Small intestine (tissue), 7 donors: Measurements from ENCODE around the gene NCKIPSD. TPM values are rescaled to one million over a fixed set of nuclear protein-coding genes. Genes with fewer than 3 reads are reported as not detected.

Source experiments
- DNase-seq, 2 donors: peaks; one replicate each; pipeline versions ENCODE4 v3.0.0 to v3.0.0-alpha.2; 2013
- FAIRE-seq: peaks from 2 replicates; lab custom pipeline; 2012; peaks lifted over from hg19 to GRCh38; lab: Jason Lieb, UNC
- H3K27ac ChIP-seq, 3 donors: one replicate each; pipeline ENCODE4 v1.5.1; 2013; ENCODE audit warnings: low read length in 2 of 3, mild to moderate bottlenecking in 2 of 3, control low read depth in 1 of 3, inconsistent platforms in 1 of 3, low read depth in 1 of 3, moderate library complexity in 1 of 3
- H3K27me3 ChIP-seq, 3 donors: one replicate each; pipeline ENCODE4 v1.6.1; 2013; ENCODE audit warnings: low read length in 3 of 3, inconsistent platforms in 1 of 3; ENCODE audit not compliant: control insufficient read depth in 3 of 3, insufficient read depth in 3 of 3
- H3K36me3 ChIP-seq, 3 donors: one replicate each; pipeline ENCODE4 v1.6.1; 2013; ENCODE audit warnings: low read length in 3 of 3, inconsistent platforms in 1 of 3, low read depth in 1 of 3, mild to moderate bottlenecking in 1 of 3, moderate library complexity in 1 of 3; ENCODE audit not compliant: control insufficient read depth in 3 of 3, insufficient read depth in 2 of 3
- H3K4me1 ChIP-seq, 3 donors: one replicate each; pipeline ENCODE4 v1.6.1; 2013; ENCODE audit warnings: low read length in 2 of 3, inconsistent platforms in 1 of 3, low read depth in 1 of 3, mild to moderate bottlenecking in 1 of 3, moderate library complexity in 1 of 3; ENCODE audit not compliant: control insufficient read depth in 3 of 3, insufficient read depth in 2 of 3
- H3K4me3 ChIP-seq, 3 donors: one replicate each; pipeline ENCODE4 v1.5.1; 2013; ENCODE audit warnings: low read length in 3 of 3, control low read depth in 1 of 3, inconsistent platforms in 1 of 3, low read depth in 1 of 3, mild to moderate bottlenecking in 1 of 3, moderate library complexity in 1 of 3
- H3K9me3 ChIP-seq, 2 donors: one replicate each; pipeline ENCODE4 v1.6.1; 2013; ENCODE audit warnings: low read depth in 1 of 2, low read length in 1 of 2; ENCODE audit not compliant: control insufficient read depth in 2 of 2, insufficient read depth in 1 of 2
- WGBS, 3 donors: extraction: QIAGEN DNeasy Blood & Tissue Kit; methylation state at CpG; one replicate each; pipeline ENCODE4 v1.1.7; 2013; 5-methylcytosine and 5-hydroxymethylcytosine counted together
- polyA plus RNA-seq, 4 donors: library from polyadenylated mRNA; stranded (reverse) in 3 of 4; unstranded in 1 of 4; fragments of 200-250 nt in 3 of 4; fragments of 120-200 nt in 1 of 4; gene quantifications; one replicate each; pipeline versions ENCODE4 v1.2.1 to v1.2.3, GENCODE V29; 2013
- donor health status: healthy with polysubstance abuse.
- donor health status: control.
- donor health status: control.
- donor health status: Bipolar disorder and iron deficiency.
- donor health status: healthy.

NCKIPSD gene
- polyA plus RNA-seq, 4 donors = 8.9 to 16.7 (median 14.5) TPM

DNA sequence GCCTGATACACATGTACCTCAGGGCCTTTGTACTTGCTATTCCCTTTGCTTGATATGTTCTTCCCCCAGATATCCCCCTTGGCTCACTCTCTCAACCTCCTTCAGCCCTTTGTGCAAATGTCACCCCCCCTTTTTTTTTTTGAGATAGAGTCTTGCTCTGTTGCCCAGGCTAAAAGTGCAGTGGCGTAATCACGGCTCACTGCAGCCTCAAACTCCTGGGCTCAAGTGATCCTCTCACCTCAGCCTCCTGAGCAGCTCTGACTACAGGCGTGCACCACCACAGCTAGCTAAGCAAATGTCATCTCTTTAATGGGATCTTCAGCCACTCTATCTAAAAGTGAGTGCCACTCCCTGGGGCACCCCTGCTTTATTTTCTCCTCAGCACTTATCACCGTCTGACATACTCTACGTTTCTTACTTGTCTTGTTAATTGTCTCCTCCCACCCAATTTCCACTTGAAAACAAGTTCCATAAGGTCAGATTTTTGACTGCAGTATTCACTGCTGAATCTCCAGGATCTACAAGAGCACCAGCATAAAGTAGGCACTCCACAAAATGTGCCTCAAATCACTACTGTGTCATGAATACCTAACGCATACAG, 16.7 kb upstream of the NCKIPSD start:
- peaks cover 0 to 58% (median 0%) of the 10 kb centered on the region in 3 donors for H3K36me3 ChIP-seq
- WGBS, 3 donors = 81 to 86% (median 84%) methylated on average over 6 of the region's 6 CpGs

DNA sequence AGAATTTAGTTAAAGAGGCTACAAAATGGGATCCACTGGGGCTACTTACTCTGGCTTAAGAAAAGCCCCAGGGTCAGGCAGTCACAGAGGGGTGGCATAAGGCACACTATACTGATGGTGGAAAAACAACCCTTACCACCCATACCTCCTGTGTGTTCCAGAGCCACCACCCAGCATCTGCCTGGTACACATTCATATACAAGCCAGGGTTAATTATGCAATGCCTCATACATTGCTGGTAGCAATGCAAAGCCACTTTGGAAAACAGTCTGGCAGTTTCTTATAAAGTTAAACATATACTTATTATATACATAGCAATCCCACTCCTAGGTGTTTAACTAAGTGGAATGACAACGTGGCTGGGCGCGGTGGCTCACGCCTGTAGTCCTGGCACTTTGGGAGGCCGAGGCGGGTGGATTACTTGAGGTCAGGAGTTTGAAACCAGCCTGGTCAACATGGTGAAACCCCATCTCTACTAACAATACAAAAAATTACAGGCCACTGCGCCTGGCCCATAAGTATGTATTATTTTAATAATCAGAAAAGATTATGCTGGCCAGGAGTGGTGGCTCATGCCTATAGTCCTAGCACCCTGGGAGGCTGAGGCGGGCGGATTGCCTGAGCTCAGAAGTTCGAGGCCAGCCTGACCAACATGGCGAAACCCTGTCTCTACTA, 15.2 kb upstream of the NCKIPSD start:
- no peak for FAIRE-seq
- Histone ChIP-seq H3K27ac (peak overlapping the region in 1 of 3 donors; percentile 8), H3K4me1 (peaks cover 0 to 4% (median 0%) of the 10 kb centered on the region in 3 donors), H3K9me3 (no peaks in the 10 kb centered on the region), H3K27me3 (no peaks in the 10 kb centered on the region), H3K36me3 (peaks cover 0 to 56% (median 0%) of the 10 kb centered on the region in 3 donors), H3K4me3 (no peak overlapping the region)
- WGBS, 3 donors = 87 to 92% (median 90%) methylated on average over 11 of the region's 11 CpGs
- no peak for DNase-seq

More for the DNA sequence above, 16.7 kb upstream of the NCKIPSD start:
- Histone ChIP-seq H3K27me3 (no peaks in the 10 kb centered on the region), H3K27ac (peak overlapping the region in 1 of 3 donors; percentile 20), H3K9me3 (no peaks in the 10 kb centered on the region), H3K4me3 (no peak overlapping the region), H3K4me1 (peaks cover 0 to 4% (median 0%) of the 10 kb centered on the region in 3 donors)
- FAIRE-seq (no peak), DNase-seq (no peak)

DNA sequence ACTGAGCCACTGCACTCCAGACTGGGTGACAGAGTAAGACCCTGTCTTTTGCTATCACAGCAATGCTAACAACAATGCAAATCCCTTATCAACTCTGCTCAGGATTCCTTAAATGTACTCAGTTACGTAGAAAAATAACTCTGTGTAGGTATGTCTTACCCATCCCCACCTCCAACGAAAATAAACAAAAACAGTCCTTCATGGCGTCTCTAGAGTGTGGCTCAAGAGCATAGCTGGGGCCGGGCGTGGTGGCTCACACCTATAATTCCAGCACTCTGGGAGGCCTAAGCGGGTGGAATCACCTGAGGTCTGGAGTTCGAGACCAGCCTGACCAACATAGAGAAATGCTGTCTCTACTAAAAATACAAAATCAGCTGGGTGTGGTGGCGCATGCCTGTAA, 13.2 kb upstream of the NCKIPSD start:
- 94 to 96% (median 95%) methylated on average over 8 of the region's 8 CpGs for WGBS, 3 donors
- Histone ChIP-seq H3K27ac (no peak overlapping the region), H3K36me3 (peaks cover 3 to 59% (median 7%) of the 10 kb centered on the region in 3 donors), H3K27me3 (no peaks in the 10 kb centered on the region), H3K9me3 (no peaks in the 10 kb centered on the region), H3K4me1 (peaks cover 0 to 7% (median 4%) of the 10 kb centered on the region in 3 donors), H3K4me3 (no peak overlapping the region)
- DNase-seq (no peak), FAIRE-seq (no peak)

DNA sequence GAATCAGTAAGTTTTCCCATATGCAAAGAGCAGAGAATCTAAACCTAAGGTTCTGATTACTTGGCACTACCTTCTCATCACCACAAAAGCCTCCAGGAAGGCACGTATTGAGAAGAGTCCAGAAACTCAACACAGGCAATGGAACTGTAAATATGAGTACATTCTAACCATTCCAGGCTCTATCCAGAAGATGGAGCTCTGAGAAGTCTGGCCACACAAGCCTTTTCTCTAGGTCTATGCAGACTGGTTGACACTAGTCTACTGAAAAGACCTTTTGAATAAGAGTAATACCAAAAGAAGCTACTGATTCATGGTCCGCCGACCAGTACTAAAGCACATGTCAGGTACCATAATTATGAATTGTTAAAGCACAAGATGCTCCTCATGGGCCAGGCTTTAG, 12.2 kb upstream of the NCKIPSD start:
- 81 to 88% (median 86%) methylated on average over 3 of the region's 3 CpGs for WGBS, 3 donors
- DNase-seq (no peak), FAIRE-seq (no peak)
- H3K36me3 ChIP-seq = peaks cover 9 to 64% (median 9%) of the 10 kb centered on the region in 3 donors
- no peaks in the 10 kb centered on the region for H3K9me3 ChIP-seq
- H3K27me3 ChIP-seq = no peaks in the 10 kb centered on the region
- no peak overlapping the region for H3K4me3 ChIP-seq
- H3K27ac ChIP-seq = no peak overlapping the region
- peaks cover 0 to 7% (median 4%) of the 10 kb centered on the region in 3 donors for H3K4me1 ChIP-seq

DNA sequence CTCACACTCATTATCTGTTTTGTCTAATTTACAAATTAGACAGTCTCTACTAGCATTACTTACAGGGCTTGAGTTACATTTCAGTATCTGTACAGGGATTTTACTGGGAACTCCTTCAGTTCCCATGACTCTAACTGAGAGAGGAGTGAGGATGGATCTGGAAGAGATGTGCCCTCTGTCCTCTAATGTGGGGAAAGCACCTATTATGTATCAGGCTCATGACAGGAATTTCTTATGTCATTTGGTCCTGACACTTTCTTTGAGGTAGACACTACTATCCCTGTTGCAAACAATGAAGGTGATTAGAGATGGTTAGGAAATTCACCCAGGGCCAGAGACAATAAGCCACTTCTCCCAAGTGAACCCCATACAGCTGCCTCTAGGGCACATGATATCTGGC, 10.9 kb upstream of the NCKIPSD start:
- Histone ChIP-seq H3K4me1 (peaks cover 0 to 7% (median 4%) of the 10 kb centered on the region in 3 donors), H3K9me3 (no peaks in the 10 kb centered on the region), H3K4me3 (no peak overlapping the region), H3K36me3 (peaks cover 13 to 69% (median 17%) of the 10 kb centered on the region in 3 donors), H3K27me3 (no peaks in the 10 kb centered on the region), H3K27ac (peak overlapping the region in 1 of 3 donors; percentile 1)
- DNase-seq (no peak), FAIRE-seq (no peak)

DNA sequence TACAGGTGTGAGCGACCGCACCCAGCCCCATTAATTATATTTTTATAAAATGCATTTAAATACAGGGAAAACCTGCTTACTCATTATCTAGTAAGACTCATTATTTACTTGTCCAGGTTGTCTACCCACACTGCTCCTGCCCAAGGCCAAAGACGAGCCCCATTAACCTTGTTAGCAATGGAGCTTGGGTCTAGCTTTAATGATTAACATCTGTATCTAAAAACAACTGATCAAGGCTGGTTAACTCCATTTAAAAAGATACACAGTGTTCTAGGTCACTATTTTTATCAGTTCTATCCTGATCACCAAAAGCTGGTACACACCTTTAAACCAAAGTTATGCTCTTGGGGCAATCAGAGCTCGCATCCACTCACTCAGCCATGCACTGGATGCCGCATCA, 10.4 kb upstream of the NCKIPSD start:
- no peak for FAIRE-seq
- Histone ChIP-seq H3K4me3 (no peak overlapping the region), H3K36me3 (peaks cover 13 to 68% (median 17%) of the 10 kb centered on the region in 3 donors), H3K9me3 (no peaks in the 10 kb centered on the region), H3K27me3 (no peaks in the 10 kb centered on the region), H3K27ac (peak overlapping the region in 1 of 3 donors; percentile 1), H3K4me1 (peaks cover 0 to 7% (median 4%) of the 10 kb centered on the region in 3 donors)
- peak in 1 of 2 donors; percentile 54 for DNase-seq
- WGBS, 3 donors = 69 to 89% (median 81%) methylated on average over 5 of the region's 5 CpGs

DNA sequence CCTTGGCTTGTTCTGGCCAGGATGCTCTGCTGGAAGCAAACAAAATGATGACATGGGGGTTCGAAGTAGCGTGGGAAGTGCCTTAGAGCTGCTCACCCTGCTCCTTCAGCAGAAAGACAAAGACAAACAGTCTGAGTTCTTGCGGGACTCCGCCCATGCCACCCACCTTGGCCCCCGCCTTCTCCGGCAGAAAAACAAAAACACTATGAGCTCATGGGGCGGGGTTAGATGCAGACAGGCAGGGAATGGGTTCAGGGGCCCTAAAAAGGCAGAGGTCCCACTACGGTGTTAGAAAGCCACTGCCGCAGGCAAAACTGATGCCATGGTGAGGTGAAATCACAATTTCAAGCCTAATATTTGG, 9.7 kb upstream of the NCKIPSD start:
- FAIRE-seq = no peak
- 71 to 84% (median 83%) methylated on average over 9 of the region's 9 CpGs for WGBS, 3 donors
- peaks cover 13 to 68% (median 17%) of the 10 kb centered on the region in 3 donors for H3K36me3 ChIP-seq

DNA sequence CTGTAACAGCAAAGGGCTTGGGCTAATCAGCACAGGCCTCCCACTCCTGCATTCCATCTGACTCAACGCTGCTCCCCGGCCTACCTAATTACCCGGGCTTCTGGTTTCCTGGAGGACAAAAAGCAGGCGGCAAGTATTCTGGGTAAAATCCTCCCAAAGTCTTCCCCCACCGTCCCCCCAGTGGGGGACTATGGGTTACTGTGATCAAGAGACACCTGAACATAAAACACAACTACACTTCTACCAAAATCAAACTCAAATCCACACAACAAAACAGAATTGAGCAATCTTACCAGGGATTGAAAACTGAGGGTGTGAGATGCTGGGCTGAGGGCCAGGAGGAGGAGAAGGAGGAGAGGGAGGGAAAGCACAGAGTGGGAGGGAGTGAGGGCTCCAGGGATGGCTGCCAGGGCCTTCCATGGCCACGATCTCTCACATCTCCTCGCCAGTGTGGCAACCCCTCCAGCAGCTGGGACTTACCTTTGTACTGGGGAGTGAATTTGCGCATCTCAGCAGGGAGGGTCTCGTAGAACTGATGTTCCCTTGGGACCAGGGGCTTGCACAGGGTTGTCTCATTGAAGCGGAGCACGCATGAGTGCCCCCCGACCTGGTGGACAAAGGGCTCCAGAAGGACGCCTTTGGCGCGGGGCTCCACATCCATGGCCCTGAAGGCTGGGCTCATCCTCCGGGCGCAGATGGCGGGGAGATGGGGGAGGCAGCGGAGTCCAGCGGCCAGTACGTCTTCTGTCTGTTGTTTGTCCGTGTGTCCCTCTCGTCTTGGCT, 9.1 kb upstream of the NCKIPSD start:
- WGBS, 3 donors = 67 to 80% (median 78%) methylated on average over 23 of the region's 23 CpGs
- no peak for FAIRE-seq
- no peak overlapping the region for H3K4me3 ChIP-seq

More for the DNA sequence above, 9.7 kb upstream of the NCKIPSD start:
- H3K4me1 ChIP-seq = peaks cover 0 to 7% (median 0%) of the 10 kb centered on the region in 3 donors
- DNase-seq = no peak
- H3K27ac ChIP-seq = peak overlapping the region in 2 of 3 donors; percentile 27 to 59
- no peaks in the 10 kb centered on the region for H3K27me3 ChIP-seq
- no peak overlapping the region for H3K4me3 ChIP-seq
- no peaks in the 10 kb centered on the region for H3K9me3 ChIP-seq

More for the DNA sequence above, 9.1 kb upstream of the NCKIPSD start:
- no peaks in the 10 kb centered on the region for H3K9me3 ChIP-seq
- peaks cover 13 to 71% (median 19%) of the 10 kb centered on the region in 3 donors for H3K36me3 ChIP-seq
- peak overlapping the region in 2 of 3 donors; percentile 27 to 59 for H3K27ac ChIP-seq
- no peak for DNase-seq
- H3K4me1 ChIP-seq = peaks cover 0 to 7% (median 0%) of the 10 kb centered on the region in 3 donors
- H3K27me3 ChIP-seq = no peaks in the 10 kb centered on the region
